Measurements from ENCODE around the gene C4orf36. TPM values are rescaled to one million over a fixed set of nuclear protein-coding genes. Genes with fewer than 3 reads are reported as not detected.

Gene C4orf36
- total RNA-seq, 1 donor from 2014 or later, result not detected

DNA sequence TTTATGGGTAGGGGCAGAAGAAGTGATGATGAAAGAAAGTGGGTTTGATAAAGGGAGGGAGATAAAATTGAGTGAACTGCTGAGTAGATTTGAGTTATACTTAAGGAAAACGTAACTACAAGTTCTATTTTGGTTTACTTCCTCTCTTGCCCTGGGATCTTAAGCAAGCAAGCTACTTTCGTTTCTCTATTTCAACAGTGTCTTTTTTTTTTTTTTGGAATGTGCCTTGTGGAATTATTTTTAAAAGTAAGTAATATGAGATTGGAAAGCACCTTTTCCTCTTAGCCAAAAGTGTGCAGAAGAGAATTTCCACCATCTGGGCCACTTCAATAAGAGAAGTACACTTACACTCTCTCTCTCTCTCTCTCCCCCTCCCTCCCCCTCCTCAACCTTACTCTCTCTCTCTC lies 16.0 kb upstream of the C4orf36 start:
- TF ChIP-seq, protein P1, sequence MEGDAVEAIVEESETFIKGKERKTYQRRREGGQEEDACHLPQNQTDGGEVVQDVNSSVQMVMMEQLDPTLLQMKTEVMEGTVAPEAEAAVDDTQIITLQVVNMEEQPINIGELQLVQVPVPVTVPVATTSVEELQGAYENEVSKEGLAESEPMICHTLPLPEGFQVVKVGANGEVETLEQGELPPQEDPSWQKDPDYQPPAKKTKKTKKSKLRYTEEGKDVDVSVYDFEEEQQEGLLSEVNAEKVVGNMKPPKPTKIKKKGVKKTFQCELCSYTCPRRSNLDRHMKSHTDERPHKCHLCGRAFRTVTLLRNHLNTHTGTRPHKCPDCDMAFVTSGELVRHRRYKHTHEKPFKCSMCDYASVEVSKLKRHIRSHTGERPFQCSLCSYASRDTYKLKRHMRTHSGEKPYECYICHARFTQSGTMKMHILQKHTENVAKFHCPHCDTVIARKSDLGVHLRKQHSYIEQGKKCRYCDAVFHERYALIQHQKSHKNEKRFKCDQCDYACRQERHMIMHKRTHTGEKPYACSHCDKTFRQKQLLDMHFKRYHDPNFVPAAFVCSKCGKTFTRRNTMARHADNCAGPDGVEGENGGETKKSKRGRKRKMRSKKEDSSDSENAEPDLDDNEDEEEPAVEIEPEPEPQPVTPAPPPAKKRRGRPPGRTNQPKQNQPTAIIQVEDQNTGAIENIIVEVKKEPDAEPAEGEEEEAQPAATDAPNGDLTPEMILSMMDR (IDR thresholded peaks at IDR 0.05), result no peak
- Mint-ChIP-seq H3K4me1 (peaks cover 32% of the 10 kb centered on the region), H3K27me3 (peaks cover 3% of the 10 kb centered on the region), H3K36me3 (ENCODE audit: low read depth) (no peaks in the 10 kb centered on the region), H3K9me3 (no peaks in the 10 kb centered on the region), H3K27ac (peak overlapping the region; percentile 21), H3K4me3 (peak overlapping the region; percentile 46)
- intact Hi-C loops (cut with micrococcal nuclease), result no loop called here
- POLR2A ChIA-PET, result no interaction called here
- DNase-seq (no peak), ATAC-seq (ENCODE audit: low read depth) (peak; percentile 31)
- CTCF ChIA-PET, result interaction anchor here (0.8 kb wide), 1 partner anchor 410 kb away, joined by 3 read pairs; no protein-coding TSS in a partner anchor

DNA sequence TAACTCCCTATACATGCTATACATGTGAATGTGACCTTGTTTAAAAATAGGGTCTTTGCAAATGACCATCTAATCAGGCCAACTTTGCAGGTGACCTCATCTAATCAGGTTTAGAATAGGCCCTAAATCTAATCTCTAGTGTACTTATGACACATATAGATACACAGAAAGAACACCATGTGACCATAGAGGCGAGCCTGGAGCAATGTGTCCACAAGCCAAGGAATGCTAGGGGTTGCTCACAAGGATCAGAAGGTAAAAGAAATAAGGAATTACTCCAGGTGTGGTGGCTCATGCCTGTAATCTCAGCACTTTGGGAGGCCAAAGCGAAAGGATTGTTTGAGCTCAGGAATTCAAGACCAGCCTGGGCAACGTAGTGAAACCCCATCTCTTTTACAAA lies 9.6 kb upstream of the C4orf36 start:
- H3K4me1 Mint-ChIP-seq, result peaks cover 1% of the 10 kb centered on the region
- H3K36me3 Mint-ChIP-seq (ENCODE audit: low read depth), result no peaks in the 10 kb centered on the region
- no peak for DNase-seq
- intact Hi-C loops (cut with micrococcal nuclease), result no loop called here
- peaks cover 7% of the 10 kb centered on the region for H3K27me3 Mint-ChIP-seq
- no peak for ATAC-seq (ENCODE audit: low read depth)
- no peak overlapping the region for H3K4me3 Mint-ChIP-seq
- CTCF ChIA-PET, result interaction anchor here (2.1 to 2.3 kb wide), 2 partner anchors 21 to 403 kb away, joined by 6 to 12 read pairs; no protein-coding TSS in a partner anchor
- no peaks in the 10 kb centered on the region for H3K9me3 Mint-ChIP-seq
- TF ChIP-seq, protein P1 (IDR thresholded peaks at IDR 0.05), result no peak
- POLR2A ChIA-PET, result no interaction called here
- H3K27ac Mint-ChIP-seq, result no peak overlapping the region

GRCh38 chr4:86898562-86898961 lies 6.3 kb upstream of the C4orf36 start:
- ATAC-seq (ENCODE audit: low read depth) (no peak), DNase-seq (no peak)
- CTCF ChIA-PET, result no interaction called here
- Mint-ChIP-seq H3K27ac (no peak overlapping the region), H3K4me1 (no peaks in the 10 kb centered on the region), H3K9me3 (no peaks in the 10 kb centered on the region), H3K4me3 (no peak overlapping the region), H3K36me3 (ENCODE audit: low read depth) (no peaks in the 10 kb centered on the region), H3K27me3 (peaks cover 7% of the 10 kb centered on the region)
- TF ChIP-seq, protein P1 (IDR thresholded peaks at IDR 0.05), result no peak
- POLR2A ChIA-PET, result no interaction called here
- intact Hi-C loops (cut with micrococcal nuclease), result loop anchor here (10.0 kb wide), 1 partner anchor 854 kb away; no protein-coding TSS in a partner anchor

DNA sequence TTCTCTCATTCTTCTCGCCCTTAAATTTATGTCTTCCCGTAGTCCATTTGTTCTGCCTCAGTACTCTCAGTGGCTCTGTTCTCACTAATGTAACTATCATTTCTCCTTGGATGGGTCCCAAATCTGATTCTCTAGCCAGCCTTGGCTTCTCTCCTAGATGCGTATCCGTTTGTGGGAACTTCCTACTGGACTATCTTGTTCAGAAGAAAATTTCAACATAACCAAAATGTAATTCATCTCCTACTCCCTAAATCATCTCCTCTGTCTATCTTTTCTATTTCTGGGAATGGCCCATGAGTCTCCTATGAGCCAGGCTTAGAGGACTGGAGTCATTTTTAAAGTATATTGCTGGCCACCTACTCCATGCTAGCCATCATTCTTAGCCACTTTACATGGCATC lies 4.4 kb upstream of the C4orf36 start:
- DNase-seq (no peak), ATAC-seq (ENCODE audit: low read depth) (no peak)
- Mint-ChIP-seq H3K27ac (no peak overlapping the region), H3K36me3 (ENCODE audit: low read depth) (no peaks in the 10 kb centered on the region), H3K4me3 (no peak overlapping the region), H3K27me3 (peaks cover 11% of the 10 kb centered on the region), H3K4me1 (peaks cover 6% of the 10 kb centered on the region), H3K9me3 (no peaks in the 10 kb centered on the region)
- ChIA-PET CTCF (interaction anchor here (0.7 to 1.4 kb wide), 3 partner anchors 398 to 400 kb away, joined by 4 to 8 read pairs (median 6); no protein-coding TSS in a partner anchor), POLR2A (no interaction called here)
- TF ChIP-seq, protein P1 (IDR thresholded peaks at IDR 0.05), result no peak
- intact Hi-C loops (cut with micrococcal nuclease), result loop anchor here (10.0 kb wide), 1 partner anchor 852 kb away; no protein-coding TSS in a partner anchor

GRCh38 chr4:86895692-86896488 lies 3.7 kb upstream of the C4orf36 start:
- intact Hi-C loops (cut with micrococcal nuclease), result loop anchor here (1.0 to 10.0 kb wide), 2 partner anchors 398 to 851 kb away; no protein-coding TSS in a partner anchor
- ATAC-seq (ENCODE audit: low read depth), result no peak
- ChIA-PET POLR2A (no interaction called here), CTCF (interaction anchor here (0.7 to 1.5 kb wide), 3 partner anchors 397 to 400 kb away, joined by 6 to 16 read pairs (median 16); no protein-coding TSS in a partner anchor)
- no peak for DNase-seq
- H3K27ac Mint-ChIP-seq, result no peak overlapping the region
- TF ChIP-seq, protein P1 (IDR thresholded peaks at IDR 0.05), result peak; percentile 79
- peaks cover 18% of the 10 kb centered on the region for H3K27me3 Mint-ChIP-seq
- H3K36me3 Mint-ChIP-seq (ENCODE audit: low read depth), result no peaks in the 10 kb centered on the region
- peaks cover 9% of the 10 kb centered on the region for H3K4me1 Mint-ChIP-seq
- no peaks in the 10 kb centered on the region for H3K9me3 Mint-ChIP-seq
- H3K4me3 Mint-ChIP-seq, result no peak overlapping the region

All from activated B cell treated with CpG ODN at 0.5 μM for 24 hours (primary cell).